HG02610 (cell line): Measurements from ENCODE around the gene EPHA8.

ENCODE experiments used
- ATAC-seq: cut with Tn5 transposase; IDR thresholded peaks from one replicate; pipeline ENCODE4 v1.9.1; 2021; ENCODE audit warnings: mild to moderate bottlenecking, moderate library complexity; ENCODE audit not compliant: unreplicated experiment

Gene EPHA8

GRCh38 chr1:22612671-22613571 lies 49.6 kb downstream of the EPHA8 start:
- no peak for ATAC-seq

- no peak for ATAC-seq
Measured at GRCh38 chr1:22613572-22613918, 50.3 kb downstream of the EPHA8 start.

- ATAC-seq, result no peak
Measured at GRCh38 chr1:22613951-22614350, 50.7 kb downstream of the EPHA8 start.

GRCh38 chr1:22615886-22616285 lies 52.6 kb downstream of the EPHA8 start:
- no peak for ATAC-seq

- ATAC-seq, result no peak
Measured at GRCh38 chr1:22616571-22616970, 53.3 kb downstream of the EPHA8 start.

GRCh38 chr1:22618056-22618455 lies 54.8 kb downstream of the EPHA8 start:
- ATAC-seq, result no peak

- no peak for ATAC-seq
Measured at GRCh38 chr1:22619252-22619651, 56.0 kb downstream of the EPHA8 start.

- no peak for ATAC-seq
Measured at GRCh38 chr1:22619798-22620197, 56.5 kb downstream of the EPHA8 start.

GRCh38 chr1:22621761-22622160 lies 58.5 kb downstream of the EPHA8 start:
- ATAC-seq, result no peak

- ATAC-seq, result no peak
Measured at GRCh38 chr1:22625262-22625925, 62.1 kb downstream of the EPHA8 start.

GRCh38 chr1:22626237-22627157 lies 63.2 kb downstream of the EPHA8 start:
- no peak for ATAC-seq

- no peak for ATAC-seq
Measured at GRCh38 chr1:22627331-22627730, 64.0 kb downstream of the EPHA8 start.

- ATAC-seq, result no peak
Measured at GRCh38 chr1:22628698-22629444, 65.6 kb downstream of the EPHA8 start.

- no peak for ATAC-seq
Measured at GRCh38 chr1:22629886-22630285, 66.6 kb downstream of the EPHA8 start.

- ATAC-seq, result no peak
Measured at GRCh38 chr1:22633697-22634463, 70.6 kb downstream of the EPHA8 start.

- no peak for ATAC-seq
Measured at GRCh38 chr1:22635436-22635835, 72.1 kb downstream of the EPHA8 start.

GRCh38 chr1:22636353-22636752 lies 73.1 kb downstream of the EPHA8 start, which contains the start of gene C1QA:
Gene C1QA, plus strand, starts transcription at chr1:22636628. Its CDS starts 989 bp downstream, at chr1:22637617.
- ATAC-seq, result no peak

GRCh38 chr1:22636927-22637326 lies 73.6 kb downstream of the EPHA8 start:
- ATAC-seq, result no peak

GRCh38 chr1:22637907-22638445 lies 74.7 kb downstream of the EPHA8 start:
- ATAC-seq, result no peak
